Osteocyte (in vitro differentiated cells): ENCODE results near the gene TIPRL. TPM values are rescaled to one million over a fixed set of nuclear protein-coding genes. Genes with fewer than 3 reads are reported as not detected.
"Not testable (repeated sequence)": the region's sequence is repeated elsewhere in the genome, so short reads cannot be mapped to it uniquely, and the experiment has no call there.

Source experiments
- DNase-seq: peaks from one replicate; pipeline ENCODE4 v3.0.0; 2021; ENCODE audit warnings: mixed read lengths; ENCODE audit not compliant: unreplicated experiment; ENCODE audit errors: extremely low spot score
- H3K27ac Mint-ChIP-seq: one replicate; pipeline ENCODE4 v1.8.0; 2021; ENCODE audit warnings: mild to moderate bottlenecking, mixed read lengths; ENCODE audit not compliant: unreplicated experiment
- H3K27me3 Mint-ChIP-seq: one replicate; pipeline ENCODE4 v1.8.0; 2021; ENCODE audit warnings: mixed read lengths; ENCODE audit not compliant: unreplicated experiment
- H3K36me3 Mint-ChIP-seq: one replicate; pipeline ENCODE4 v1.8.0; 2021; ENCODE audit warnings: mixed read lengths; ENCODE audit not compliant: unreplicated experiment
- H3K4me1 Mint-ChIP-seq: one replicate; pipeline ENCODE4 v1.8.0; 2021; ENCODE audit warnings: mixed read lengths; ENCODE audit not compliant: unreplicated experiment
- H3K4me3 Mint-ChIP-seq: one replicate; pipeline ENCODE4 v1.8.0; 2021; ENCODE audit warnings: mild to moderate bottlenecking, moderate library complexity, mixed read lengths; ENCODE audit not compliant: unreplicated experiment
- H3K9me3 Mint-ChIP-seq: one replicate; pipeline ENCODE4 v1.8.0; 2021; ENCODE audit warnings: mixed read lengths; ENCODE audit not compliant: unreplicated experiment
- CTCF ChIP-seq: fragments of 200-600 bp; sonication (generic); IDR thresholded peaks from 2 replicates; pipeline ENCODE4 v1.5.0; 2021; ENCODE audit warnings: antibody characterized with exemption, mild to moderate bottlenecking, moderate library complexity
- total RNA-seq: library from RNA; stranded (reverse); gene quantifications from 2 replicates; pipeline ENCODE4 v1.2.1, GENCODE V29; 2021

Gene TIPRL
- total RNA-seq, 1 donor from 2014 or later, result 41.8 TPM

- H3K27me3 Mint-ChIP-seq, result no peaks in the 10 kb centered on the region
- no peaks in the 10 kb centered on the region for H3K9me3 Mint-ChIP-seq
- H3K36me3 Mint-ChIP-seq, result no peaks in the 10 kb centered on the region
- H3K4me3 Mint-ChIP-seq, result no peak overlapping the region
- no peak for TF ChIP-seq CTCF
- no peak for DNase-seq
- no peak overlapping the region for H3K27ac Mint-ChIP-seq
- peaks cover 2% of the 10 kb centered on the region for H3K4me1 Mint-ChIP-seq
These were observed 530 bp upstream of the TIPRL start for GRCh38 chr1:168178227-168178637.

GRCh38 chr1:168179438-168180147 is 831 bp downstream of the TIPRL start:
- DNase-seq, result no peak
- H3K36me3 Mint-ChIP-seq, result no peaks in the 10 kb centered on the region
- peaks cover 2% of the 10 kb centered on the region for H3K4me1 Mint-ChIP-seq
- no peaks in the 10 kb centered on the region for H3K27me3 Mint-ChIP-seq
- no peaks in the 10 kb centered on the region for H3K9me3 Mint-ChIP-seq
- no peak for TF ChIP-seq CTCF
- H3K4me3 Mint-ChIP-seq, result no peak overlapping the region
- H3K27ac Mint-ChIP-seq, result no peak overlapping the region

- Mint-ChIP-seq H3K9me3 (no peaks in the 10 kb centered on the region), H3K4me1 (peaks cover 2% of the 10 kb centered on the region), H3K27ac (no peak overlapping the region), H3K27me3 (no peaks in the 10 kb centered on the region), H3K4me3 (no peak overlapping the region), H3K36me3 (peaks cover 5% of the 10 kb centered on the region)
- no peak for TF ChIP-seq CTCF
- DNase-seq, result no peak
These were observed 1.4 kb downstream of the TIPRL start for GRCh38 chr1:168180148-168180524.

- not testable (repeated sequence) for H3K27ac Mint-ChIP-seq, H3K4me1 Mint-ChIP-seq, DNase-seq, H3K36me3 Mint-ChIP-seq, H3K9me3 Mint-ChIP-seq, H3K27me3 Mint-ChIP-seq, H3K4me3 Mint-ChIP-seq
These were observed 2.4 kb downstream of the TIPRL start for GRCh38 chr1:168181063-168181720.

GRCh38 chr1:168187177-168187576 is 8.4 kb downstream of the TIPRL start:
- no peaks in the 10 kb centered on the region for H3K27me3 Mint-ChIP-seq
- no peak overlapping the region for H3K27ac Mint-ChIP-seq
- no peaks in the 10 kb centered on the region for H3K9me3 Mint-ChIP-seq
- DNase-seq, result no peak
- no peaks in the 10 kb centered on the region for H3K4me1 Mint-ChIP-seq
- no peak overlapping the region for H3K4me3 Mint-ChIP-seq
- no peak for TF ChIP-seq CTCF
- H3K36me3 Mint-ChIP-seq, result peaks cover 38% of the 10 kb centered on the region
